HepG2 (cell line): ENCODE results near the gene CLDN5. TPM values are rescaled to one million over a fixed set of nuclear protein-coding genes. Genes with fewer than 3 reads are reported as not detected.

Experiments
- DNMT3B ChIP-seq: conservative IDR thresholded peaks from 2 replicates; pipeline ENCODE4 v1.6.1; 2016; ENCODE audit warnings: missing biosample characterization, control low read depth
- DPF2 ChIP-seq: sonication (generic); formaldehyde crosslinking; IDR thresholded peaks from 2 replicates; pipeline ENCODE4 v1.4.0; 2020; ENCODE audit warnings: mild to moderate bottlenecking, low read depth, missing genetic modification reagents, borderline replicate concordance
- DR1 ChIP-seq: sonication (generic); formaldehyde crosslinking; IDR thresholded peaks from 2 replicates; pipeline ENCODE4 v1.8.0; 2021; ENCODE audit warnings: mild to moderate bottlenecking, missing genetic modification reagents, inconsistent platforms
- ESRRA ChIP-seq: sonication (generic); formaldehyde crosslinking; IDR thresholded peaks from 2 replicates; pipeline ENCODE4 v1.5.1; 2020; ENCODE audit warnings: mild to moderate bottlenecking, low read depth, missing genetic modification reagents
- KDM1A ChIP-seq: IDR thresholded peaks from 2 replicates; pipeline ENCODE4 v1.6.1; 2016; ENCODE audit warnings: missing compliant biosample characterization
- NKX3-1 ChIP-seq: sonication (generic); formaldehyde crosslinking; IDR thresholded peaks from 2 replicates; pipeline ENCODE4 v1.5.0; 2020; ENCODE audit warnings: missing genetic modification reagents
- NONO ChIP-seq, 2 experiments: fragments of 450-650 bp in 1 of 2; sonication (generic) in 1 of 2; formaldehyde crosslinking in 1 of 2; IDR thresholded peaks in 1 of 2; conservative IDR thresholded peaks in 1 of 2; 2 replicates each; pipeline versions ENCODE4 v1.6.1 to v1.8.0; 2017 to 2022; ENCODE audit warnings: mild to moderate bottlenecking in 1 of 2, missing genetic modification reagents in 1 of 2, moderate library complexity in 1 of 2
- NPAS2 ChIP-seq: sonication (generic); formaldehyde crosslinking; IDR thresholded peaks from 2 replicates; pipeline ENCODE4 v1.8.0; 2022; ENCODE audit warnings: mild to moderate bottlenecking, missing genetic modification reagents, borderline replicate concordance
- SIN3A ChIP-seq: IDR thresholded peaks from 2 replicates; pipeline ENCODE4 v1.6.1; 2011; ENCODE audit warnings: low read depth, mild to moderate bottlenecking, control low read depth, low read length, borderline replicate concordance
- SSRP1 ChIP-seq: IDR thresholded peaks from 2 replicates; pipeline ENCODE4 v1.6.1; 2016; ENCODE audit warnings: control low read depth
- ZNF121 ChIP-seq: sonication (generic); formaldehyde crosslinking; IDR thresholded peaks from 2 replicates; pipeline ENCODE4 v1.5.0; 2020; ENCODE audit warnings: mild to moderate bottlenecking, missing genetic modification reagents
- ZNF7 ChIP-seq: IDR thresholded peaks from 2 replicates; pipeline ENCODE4 v1.6.1; 2016; ENCODE audit warnings: missing biosample characterization, missing genetic modification reagents
- ZNF747 ChIP-seq: sonication (generic); formaldehyde crosslinking; IDR thresholded peaks from 2 replicates; pipeline ENCODE4 v1.8.1; 2023; ENCODE audit warnings: missing genetic modification reagents, mild to moderate bottlenecking, borderline replicate concordance
- polyA plus RNA-seq, 8 experiments: library from polyadenylated mRNA; depleted of rRNA in 3 of 8; stranded (reverse) in 7 of 8; unstranded in 1 of 8; fragments of >200 nt; fragmentation: Illumina TruSeq in 4 of 8; extraction: Trizol in 4 of 8; gene quantifications; 2 replicates each; pipeline versions ENCODE4 v1.2.1 to v1.2.3, GENCODE V29; 2011 to 2016; ENCODE audit warnings: low read depth in 4 of 8, missing spikeins in 1 of 8, mixed read lengths in 1 of 8; ENCODE audit not compliant: insufficient read depth in 1 of 8
- total RNA-seq, 5 experiments: library from RNA; depleted of rRNA; stranded (reverse); fragments of >200 nt; fragmentation: Illumina TruSeq; extraction: Trizol; gene quantifications; 2 replicates each; pipeline ENCODE4 v1.2.3, GENCODE V29; 2016; ENCODE audit warnings: low read depth in 1 of 5
- TF ChIP-seq, protein P1 (sequence below): sonication (generic); formaldehyde crosslinking; IDR thresholded peaks from 2 replicates; pipeline ENCODE4 v1.4.0; 2020; ENCODE audit warnings: missing genetic modification reagents; ENCODE audit errors: not compliant biosample characterization
- TF ChIP-seq, protein P2 (sequence below): IDR thresholded peaks from 2 replicates; pipeline ENCODE4 v1.6.1; 2016; ENCODE audit warnings: missing biosample characterization, missing genetic modification reagents, low read depth
- TF ChIP-seq, protein P3 (sequence below): sonication (generic); formaldehyde crosslinking; IDR thresholded peaks from 2 replicates; pipeline ENCODE4 v1.5.1; 2020; ENCODE audit warnings: missing genetic modification reagents, mild to moderate bottlenecking, borderline replicate concordance
- TF ChIP-seq, protein P4 (sequence below): sonication (generic); formaldehyde crosslinking; IDR thresholded peaks from 2 replicates; pipeline ENCODE4 v1.8.0; 2022; ENCODE audit warnings: mild to moderate bottlenecking, missing genetic modification reagents, moderate library complexity
- TF ChIP-seq, protein P5 (sequence below): sonication (generic); formaldehyde crosslinking; IDR thresholded peaks from 2 replicates; pipeline ENCODE4 v1.4.0; 2020; ENCODE audit warnings: mild to moderate bottlenecking, low read depth, missing genetic modification reagents
- TF ChIP-seq, protein P6 (sequence below): sonication (generic); formaldehyde crosslinking; IDR thresholded peaks from 2 replicates; pipeline ENCODE4 v1.4.0; 2020; ENCODE audit warnings: missing genetic modification reagents
- TF ChIP-seq, protein P7 (sequence below): sonication (generic); formaldehyde crosslinking; IDR thresholded peaks from 2 replicates; pipeline ENCODE4 v1.8.1; 2023; ENCODE audit warnings: missing genetic modification reagents, mild to moderate bottlenecking, borderline replicate concordance

Gene CLDN5
- total and polyA plus RNA-seq, 2 of the 13 experiments (the other 11 are each of a cell fraction or from before 2014, with no cell fraction given): not detected

DNA sequence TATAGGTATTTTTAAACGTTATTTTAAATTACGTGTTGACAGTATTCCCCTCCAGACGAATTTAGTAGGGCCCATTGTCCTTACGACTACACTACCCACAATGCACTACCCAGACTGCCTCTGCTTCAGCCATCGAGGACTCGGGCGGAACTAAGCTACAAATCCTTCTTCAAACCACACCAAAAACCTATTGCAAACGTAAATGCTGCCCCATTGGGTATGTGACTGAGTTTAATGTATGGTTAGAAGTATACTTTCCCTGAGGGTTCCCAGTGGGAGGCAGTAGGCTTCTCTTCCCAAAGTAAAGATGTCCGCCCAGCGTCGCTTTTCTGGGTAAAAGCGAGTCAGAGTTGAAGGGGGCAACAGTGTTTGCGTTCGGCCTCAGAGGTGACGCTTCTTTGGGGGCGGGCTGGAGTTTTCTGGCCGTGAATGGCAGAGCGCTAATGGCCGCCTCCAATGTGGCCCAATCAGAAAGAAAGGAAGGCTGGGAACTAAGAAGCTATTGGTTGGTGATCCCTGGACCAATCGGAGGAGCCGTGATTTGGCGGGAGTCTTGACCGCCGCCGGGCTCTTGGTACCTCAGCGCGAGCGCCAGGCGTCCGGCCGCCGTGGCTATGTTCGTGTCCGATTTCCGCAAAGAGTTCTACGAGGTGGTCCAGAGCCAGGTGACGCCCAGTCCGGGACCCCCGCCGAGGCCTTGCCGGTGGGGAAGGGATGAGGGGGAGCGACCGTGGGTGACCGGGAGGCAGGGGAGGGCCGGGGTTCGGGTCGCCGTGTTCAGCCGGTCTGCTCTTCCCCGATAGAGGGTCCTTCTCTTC lies 44.6 kb downstream of the CLDN5 start, which contains the start of gene CDC45 (continued):
- TF ChIP-seq, protein P1, sequence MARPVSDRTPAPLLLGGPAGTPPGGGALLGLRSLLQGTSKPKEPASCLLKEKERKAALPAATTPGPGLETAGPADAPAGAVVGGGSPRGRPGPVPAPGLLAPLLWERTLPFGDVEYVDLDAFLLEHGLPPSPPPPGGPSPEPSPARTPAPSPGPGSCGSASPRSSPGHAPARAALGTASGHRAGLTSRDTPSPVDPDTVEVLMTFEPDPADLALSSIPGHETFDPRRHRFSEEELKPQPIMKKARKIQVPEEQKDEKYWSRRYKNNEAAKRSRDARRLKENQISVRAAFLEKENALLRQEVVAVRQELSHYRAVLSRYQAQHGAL (CRISPR knock-in tag): no peak
- TF ChIP-seq ZNF747: no peak
- 0 out of 2 replicates have a peak, but pooled peaks have one; percentile 33 for TF ChIP-seq ESRRA (CRISPR knock-in tag)
- TF ChIP-seq, protein P2, sequence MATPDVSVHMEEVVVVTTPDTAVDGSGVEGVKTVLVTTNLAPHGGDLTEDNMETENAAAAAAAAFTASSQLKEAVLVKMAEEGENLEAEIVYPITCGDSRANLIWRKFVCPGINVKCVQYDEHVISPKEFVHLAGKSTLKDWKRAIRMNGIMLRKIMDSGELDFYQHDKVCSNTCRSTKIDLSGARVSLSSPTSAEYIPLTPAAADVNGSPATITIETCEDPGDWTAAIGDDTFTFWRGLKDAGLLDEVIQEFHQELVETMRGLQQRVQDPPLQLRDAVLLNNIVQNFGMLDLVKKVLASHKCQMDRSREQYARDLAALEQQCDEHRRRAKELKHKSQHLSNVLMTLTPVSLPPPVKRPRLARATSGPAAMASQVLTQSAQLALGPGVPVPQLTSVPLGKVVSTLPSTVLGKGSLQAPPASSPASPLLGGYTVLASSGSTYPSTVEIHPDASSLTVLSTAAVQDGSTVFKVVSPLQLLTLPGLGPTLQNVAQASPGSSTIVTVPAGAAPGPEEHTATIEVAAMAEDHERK (CRISPR knock-in tag): no peak
- TF ChIP-seq SIN3A: peak; percentile 97
- TF ChIP-seq SSRP1 (CRISPR knock-in tag): no peak
- TF ChIP-seq DPF2: no peak
- TF ChIP-seq ZNF121 (CRISPR knock-in tag): no peak
- no peak for TF ChIP-seq ZNF7 (CRISPR knock-in tag)
- TF ChIP-seq, protein P3, sequence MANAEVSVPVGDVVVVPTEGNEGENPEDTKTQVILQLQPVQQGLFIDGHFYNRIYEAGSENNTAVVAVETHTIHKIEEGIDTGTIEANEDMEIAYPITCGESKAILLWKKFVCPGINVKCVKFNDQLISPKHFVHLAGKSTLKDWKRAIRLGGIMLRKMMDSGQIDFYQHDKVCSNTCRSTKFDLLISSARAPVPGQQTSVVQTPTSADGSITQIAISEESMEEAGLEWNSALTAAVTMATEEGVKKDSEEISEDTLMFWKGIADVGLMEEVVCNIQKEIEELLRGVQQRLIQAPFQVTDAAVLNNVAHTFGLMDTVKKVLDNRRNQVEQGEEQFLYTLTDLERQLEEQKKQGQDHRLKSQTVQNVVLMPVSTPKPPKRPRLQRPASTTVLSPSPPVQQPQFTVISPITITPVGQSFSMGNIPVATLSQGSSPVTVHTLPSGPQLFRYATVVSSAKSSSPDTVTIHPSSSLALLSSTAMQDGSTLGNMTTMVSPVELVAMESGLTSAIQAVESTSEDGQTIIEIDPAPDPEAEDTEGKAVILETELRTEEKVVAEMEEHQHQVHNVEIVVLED: peak; percentile 85; the same call in 1 of the 2 replicates
- TF ChIP-seq DNMT3B (CRISPR knock-in tag): no peak
- no peak for TF ChIP-seq NKX3-1 (CRISPR knock-in tag)
- TF ChIP-seq NONO (IDR thresholded peaks at IDR 0.05): no peak
- TF ChIP-seq NONO (CRISPR knock-in tag; conservative IDR thresholded peaks at IDR 0.05): no peak
- TF ChIP-seq DR1 (CRISPR knock-in tag): no peak
- TF ChIP-seq, protein P4, sequence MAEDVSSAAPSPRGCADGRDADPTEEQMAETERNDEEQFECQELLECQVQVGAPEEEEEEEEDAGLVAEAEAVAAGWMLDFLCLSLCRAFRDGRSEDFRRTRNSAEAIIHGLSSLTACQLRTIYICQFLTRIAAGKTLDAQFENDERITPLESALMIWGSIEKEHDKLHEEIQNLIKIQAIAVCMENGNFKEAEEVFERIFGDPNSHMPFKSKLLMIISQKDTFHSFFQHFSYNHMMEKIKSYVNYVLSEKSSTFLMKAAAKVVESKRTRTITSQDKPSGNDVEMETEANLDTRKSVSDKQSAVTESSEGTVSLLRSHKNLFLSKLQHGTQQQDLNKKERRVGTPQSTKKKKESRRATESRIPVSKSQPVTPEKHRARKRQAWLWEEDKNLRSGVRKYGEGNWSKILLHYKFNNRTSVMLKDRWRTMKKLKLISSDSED (CRISPR knock-in tag): no peak
- TF ChIP-seq NPAS2 (CRISPR knock-in tag): no peak
- no peak for TF ChIP-seq KDM1A (CRISPR knock-in tag)
- TF ChIP-seq, protein P5, sequence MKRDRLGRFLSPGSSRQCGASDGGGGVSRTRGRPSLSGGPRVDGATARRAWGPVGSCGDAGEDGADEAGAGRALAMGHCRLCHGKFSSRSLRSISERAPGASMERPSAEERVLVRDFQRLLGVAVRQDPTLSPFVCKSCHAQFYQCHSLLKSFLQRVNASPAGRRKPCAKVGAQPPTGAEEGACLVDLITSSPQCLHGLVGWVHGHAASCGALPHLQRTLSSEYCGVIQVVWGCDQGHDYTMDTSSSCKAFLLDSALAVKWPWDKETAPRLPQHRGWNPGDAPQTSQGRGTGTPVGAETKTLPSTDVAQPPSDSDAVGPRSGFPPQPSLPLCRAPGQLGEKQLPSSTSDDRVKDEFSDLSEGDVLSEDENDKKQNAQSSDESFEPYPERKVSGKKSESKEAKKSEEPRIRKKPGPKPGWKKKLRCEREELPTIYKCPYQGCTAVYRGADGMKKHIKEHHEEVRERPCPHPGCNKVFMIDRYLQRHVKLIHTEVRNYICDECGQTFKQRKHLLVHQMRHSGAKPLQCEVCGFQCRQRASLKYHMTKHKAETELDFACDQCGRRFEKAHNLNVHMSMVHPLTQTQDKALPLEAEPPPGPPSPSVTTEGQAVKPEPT (CRISPR knock-in tag): no peak
- TF ChIP-seq, protein P6, sequence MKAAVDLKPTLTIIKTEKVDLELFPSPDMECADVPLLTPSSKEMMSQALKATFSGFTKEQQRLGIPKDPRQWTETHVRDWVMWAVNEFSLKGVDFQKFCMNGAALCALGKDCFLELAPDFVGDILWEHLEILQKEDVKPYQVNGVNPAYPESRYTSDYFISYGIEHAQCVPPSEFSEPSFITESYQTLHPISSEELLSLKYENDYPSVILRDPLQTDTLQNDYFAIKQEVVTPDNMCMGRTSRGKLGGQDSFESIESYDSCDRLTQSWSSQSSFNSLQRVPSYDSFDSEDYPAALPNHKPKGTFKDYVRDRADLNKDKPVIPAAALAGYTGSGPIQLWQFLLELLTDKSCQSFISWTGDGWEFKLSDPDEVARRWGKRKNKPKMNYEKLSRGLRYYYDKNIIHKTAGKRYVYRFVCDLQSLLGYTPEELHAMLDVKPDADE (CRISPR knock-in tag): no peak
- TF ChIP-seq, protein P7, sequence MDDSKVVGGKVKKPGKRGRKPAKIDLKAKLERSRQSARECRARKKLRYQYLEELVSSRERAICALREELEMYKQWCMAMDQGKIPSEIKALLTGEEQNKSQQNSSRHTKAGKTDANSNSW (CRISPR knock-in tag): no peak
